Mesendoderm (in vitro differentiated cells): ENCODE data around the gene EVI2B.
"Not testable (repeated sequence)": the region's sequence is repeated elsewhere in the genome, so short reads cannot be mapped to it uniquely, and the experiment has no call there.

Experiments used
- DNase-seq: peaks from one replicate; pipeline ENCODE4 v3.0.0; 2013
- H2AK5ac ChIP-seq: 2 replicates; pipeline ENCODE4 v1.6.1; 2013; ENCODE audit warnings: low read length, inconsistent platforms
- H2BK120ac ChIP-seq: 2 replicates; pipeline ENCODE4 v1.6.1; 2013; ENCODE audit warnings: low read depth, mild to moderate bottlenecking, low read length, moderate library complexity, mixed read lengths
- H2BK15ac ChIP-seq: replicated peaks from 2 replicates; pipeline ENCODE4 v1.6.1; 2013; ENCODE audit warnings: low read depth, mild to moderate bottlenecking, moderate library complexity
- H2BK5ac ChIP-seq: 2 replicates; pipeline ENCODE4 v1.6.1; 2013; ENCODE audit warnings: low read length, inconsistent platforms
- H3K18ac ChIP-seq: 2 replicates; pipeline ENCODE4 v1.6.1; 2013; ENCODE audit warnings: mild to moderate bottlenecking, low read length, mixed read lengths
- H3K23ac ChIP-seq: one replicate; pipeline ENCODE4 v1.6.1; 2013; ENCODE audit warnings: low read length
- H3K27ac ChIP-seq: 2 replicates; pipeline ENCODE4 v1.5.1; 2013; ENCODE audit warnings: low read depth, mild to moderate bottlenecking, inconsistent platforms, low read length, moderate library complexity
- H3K27me3 ChIP-seq: 2 replicates; pipeline ENCODE4 v1.6.1; 2013; ENCODE audit warnings: low read length, control low read depth, mild to moderate bottlenecking, inconsistent platforms; ENCODE audit not compliant: insufficient read depth, poor library complexity
- H3K36me3 ChIP-seq: 2 replicates; pipeline ENCODE4 v1.6.1; 2013; ENCODE audit warnings: low read length, inconsistent platforms; ENCODE audit not compliant: control insufficient read depth, insufficient read depth
- H3K4ac ChIP-seq: one replicate; pipeline ENCODE4 v1.6.1; 2013; ENCODE audit warnings: low read depth, mild to moderate bottlenecking, low read length, moderate library complexity
- H3K4me1 ChIP-seq: 2 replicates; pipeline ENCODE4 v1.6.1; 2013; ENCODE audit warnings: low read depth, low read length, inconsistent platforms; ENCODE audit not compliant: control insufficient read depth
- H3K4me2 ChIP-seq: 2 replicates; pipeline ENCODE4 v1.6.1; 2013; ENCODE audit warnings: low read length
- H3K4me3 ChIP-seq: 2 replicates; pipeline ENCODE4 v1.5.1; 2013; ENCODE audit warnings: mild to moderate bottlenecking, low read length
- H3K56ac ChIP-seq: one replicate; pipeline ENCODE4 v1.6.1; 2013; ENCODE audit warnings: low read length
- H3K79me1 ChIP-seq: 2 replicates; pipeline ENCODE4 v1.6.1; 2013; ENCODE audit warnings: low read length, inconsistent platforms
- H3K79me2 ChIP-seq: 2 replicates; pipeline ENCODE4 v1.6.1; 2013; ENCODE audit warnings: mild to moderate bottlenecking, low read length; ENCODE audit not compliant: control insufficient read depth, insufficient read depth
- H3K9ac ChIP-seq: 2 replicates; pipeline ENCODE4 v1.6.1; 2013; ENCODE audit warnings: low read length, inconsistent platforms
- H4K5ac ChIP-seq: one replicate; pipeline ENCODE4 v1.6.1; 2013; ENCODE audit warnings: low read length
- H4K8ac ChIP-seq: one replicate; pipeline ENCODE4 v1.6.1; 2013; ENCODE audit warnings: low read depth, mild to moderate bottlenecking, control low read depth, low read length, moderate library complexity
- WGBS: extraction: QIAGEN DNeasy Blood & Tissue Kit; methylation state at CpG from one replicate; pipeline ENCODE4 v1.1.7; 2013; ENCODE audit warnings: low lambda C conversion rate, missing lambda C conversion rate; ENCODE audit not compliant: insufficient coverage; ENCODE audit errors: extremely low coverage; 5-methylcytosine and 5-hydroxymethylcytosine counted together

Gene EVI2B

GRCh38 chr17:31345191-31345747 lies 31.4 kb upstream of the EVI2B start:
- not testable (repeated sequence) for H4K8ac ChIP-seq, H2BK120ac ChIP-seq, H4K5ac ChIP-seq, H2BK5ac ChIP-seq, H2BK15ac ChIP-seq, H3K36me3 ChIP-seq, H3K4me1 ChIP-seq, H3K23ac ChIP-seq, H3K9ac ChIP-seq, H3K79me1 ChIP-seq, H3K79me2 ChIP-seq, H3K4me3 ChIP-seq, H3K4me2 ChIP-seq, H3K27ac ChIP-seq, H3K27me3 ChIP-seq, H3K56ac ChIP-seq, H3K4ac ChIP-seq, H2AK5ac ChIP-seq, DNase-seq, H3K18ac ChIP-seq
- no CpG with 5 or more reads among the region's 34 CpGs for WGBS

- Histone ChIP-seq H3K27me3 (no peaks in the 10 kb centered on the region), H2BK5ac (no peak overlapping the region), H2AK5ac (no peak overlapping the region), H3K79me1 (no peaks in the 10 kb centered on the region), H3K4ac (no peak overlapping the region), H3K18ac (no peak overlapping the region), H4K8ac (no peak overlapping the region), H3K79me2 (no peaks in the 10 kb centered on the region), H3K27ac (no peak overlapping the region), H3K23ac (no peak overlapping the region), H3K36me3 (no peaks in the 10 kb centered on the region), H2BK120ac (no peak overlapping the region), H2BK15ac (no peak overlapping the region), H4K5ac (no peak overlapping the region), H3K4me1 (no peaks in the 10 kb centered on the region), H3K9ac (no peak overlapping the region), H3K56ac (no peak overlapping the region), H3K4me3 (no peak overlapping the region), H3K4me2 (no peak overlapping the region)
- no CpG with 5 or more reads among the region's 6 CpGs for WGBS
- no peak for DNase-seq
These were observed 26.2 kb upstream of the EVI2B start for GRCh38 chr17:31339906-31340661.

- Histone ChIP-seq H2AK5ac (no peak overlapping the region), H3K56ac (no peak overlapping the region), H3K36me3 (no peaks in the 10 kb centered on the region), H3K4ac (no peak overlapping the region), H2BK15ac (no peak overlapping the region), H3K79me1 (no peaks in the 10 kb centered on the region), H3K9ac (no peak overlapping the region), H3K27me3 (no peaks in the 10 kb centered on the region), H2BK5ac (no peak overlapping the region), H3K4me2 (no peak overlapping the region), H3K18ac (no peak overlapping the region), H3K4me1 (no peaks in the 10 kb centered on the region), H3K23ac (no peak overlapping the region), H3K79me2 (no peaks in the 10 kb centered on the region), H3K4me3 (no peak overlapping the region), H3K27ac (no peak overlapping the region), H4K8ac (no peak overlapping the region), H4K5ac (no peak overlapping the region), H2BK120ac (no peak overlapping the region)
- DNase-seq: no peak
These were observed 15.4 kb upstream of the EVI2B start for GRCh38 chr17:31329221-31329620.

GRCh38 chr17:31328160-31328535 lies 14.3 kb upstream of the EVI2B start:
- Histone ChIP-seq H3K4ac (no peak overlapping the region), H3K9ac (no peak overlapping the region), H2AK5ac (no peak overlapping the region), H3K56ac (no peak overlapping the region), H3K79me1 (no peaks in the 10 kb centered on the region), H4K5ac (no peak overlapping the region), H4K8ac (no peak overlapping the region), H3K23ac (no peak overlapping the region), H2BK15ac (no peak overlapping the region), H3K79me2 (no peaks in the 10 kb centered on the region), H3K18ac (no peak overlapping the region), H3K36me3 (no peaks in the 10 kb centered on the region), H3K27ac (no peak overlapping the region), H3K4me2 (no peak overlapping the region), H2BK120ac (no peak overlapping the region), H2BK5ac (no peak overlapping the region), H3K27me3 (no peaks in the 10 kb centered on the region), H3K4me1 (no peaks in the 10 kb centered on the region), H3K4me3 (no peak overlapping the region)
- no peak for DNase-seq

GRCh38 chr17:31327534-31328159 lies 13.8 kb upstream of the EVI2B start:
- no peak overlapping the region for H3K56ac ChIP-seq
- no peak overlapping the region for H3K18ac ChIP-seq
- H4K5ac ChIP-seq: no peak overlapping the region
- WGBS: no CpG with 5 or more reads among the region's 12 CpGs
- no peak overlapping the region for H3K23ac ChIP-seq
- no peaks in the 10 kb centered on the region for H3K79me1 ChIP-seq
- no peak overlapping the region for H3K4me2 ChIP-seq
- no peak overlapping the region for H4K8ac ChIP-seq
- no peak overlapping the region for H3K9ac ChIP-seq
- no peak overlapping the region for H2BK5ac ChIP-seq
- no peak overlapping the region for H3K27ac ChIP-seq
- peak; percentile 40 for DNase-seq
- no peaks in the 10 kb centered on the region for H3K79me2 ChIP-seq
- H3K4ac ChIP-seq: no peak overlapping the region
- no peak overlapping the region for H2BK15ac ChIP-seq
- H3K4me3 ChIP-seq: no peak overlapping the region
- H3K36me3 ChIP-seq: no peaks in the 10 kb centered on the region
- no peaks in the 10 kb centered on the region for H3K27me3 ChIP-seq
- H3K4me1 ChIP-seq: no peaks in the 10 kb centered on the region
- H2AK5ac ChIP-seq: no peak overlapping the region
- H2BK120ac ChIP-seq: no peak overlapping the region

GRCh38 chr17:31323551-31323950 lies 9.7 kb upstream of the EVI2B start:
- H3K36me3 ChIP-seq: no peaks in the 10 kb centered on the region
- no peak overlapping the region for H3K4ac ChIP-seq
- no peak overlapping the region for H3K56ac ChIP-seq
- H3K4me1 ChIP-seq: no peaks in the 10 kb centered on the region
- no peak overlapping the region for H3K4me3 ChIP-seq
- no peak overlapping the region for H2BK15ac ChIP-seq
- H3K4me2 ChIP-seq: no peak overlapping the region
- H3K27me3 ChIP-seq: no peaks in the 10 kb centered on the region
- no peak overlapping the region for H3K27ac ChIP-seq
- no peak for DNase-seq
- no peak overlapping the region for H3K23ac ChIP-seq
- H4K8ac ChIP-seq: no peak overlapping the region
- no peak overlapping the region for H2BK5ac ChIP-seq
- H4K5ac ChIP-seq: no peak overlapping the region
- H2AK5ac ChIP-seq: no peak overlapping the region
- H3K18ac ChIP-seq: no peak overlapping the region
- no peak overlapping the region for H2BK120ac ChIP-seq
- no peak overlapping the region for H3K9ac ChIP-seq
- no peaks in the 10 kb centered on the region for H3K79me2 ChIP-seq
- no peaks in the 10 kb centered on the region for H3K79me1 ChIP-seq
